Neural progenitor cell (in vitro differentiated cells): ENCODE measurements around the gene GAL3ST3. TPM values are rescaled to one million over a fixed set of nuclear protein-coding genes. Genes with fewer than 3 reads are reported as not detected.
"Not testable (repeated sequence)": the region's sequence is repeated elsewhere in the genome, so short reads cannot be mapped to it uniquely, and the experiment has no call there.

ENCODE experiments used
- DNase-seq: peaks from one replicate; pipeline ENCODE4 v3.0.0-alpha.2; 2016; ENCODE audit warnings: low spot score
- H2AFZ ChIP-seq: fragments of 200-600 bp; sonication (generic); replicated peaks from 2 replicates; pipeline ENCODE4 v1.6.1; 2016; ENCODE audit warnings: antibody characterized with exemption
- H3F3A ChIP-seq: fragments of 200-600 bp; sonication (generic); 2 replicates; pipeline ENCODE4 v1.6.1; 2016; ENCODE audit warnings: antibody characterized with exemption, low read depth
- H3K27ac ChIP-seq: fragments of 200-600 bp; sonication (generic); 2 replicates; pipeline ENCODE4 v1.5.1; 2016; ENCODE audit warnings: mild to moderate bottlenecking
- H3K27me3 ChIP-seq: fragments of 200-600 bp; sonication (generic); 2 replicates; pipeline ENCODE4 v1.6.1; 2016; ENCODE audit warnings: mild to moderate bottlenecking, moderate library complexity
- H3K36me3 ChIP-seq: fragments of 200-600 bp; sonication (generic); 2 replicates; pipeline ENCODE4 v1.5.1; 2016
- H3K4me1 ChIP-seq: fragments of 200-600 bp; sonication (generic); 2 replicates; pipeline ENCODE4 v1.6.1; 2016; ENCODE audit warnings: mixed run types
- H3K4me2 ChIP-seq: fragments of 200-600 bp; sonication (generic); 2 replicates; pipeline ENCODE4 v1.6.1; 2016
- H3K4me3 ChIP-seq: fragments of 200-600 bp; sonication (generic); 2 replicates; pipeline ENCODE4 v1.5.1; 2016
- H3K79me2 ChIP-seq: fragments of 200-600 bp; sonication (generic); 2 replicates; pipeline ENCODE4 v1.6.1; 2016; ENCODE audit warnings: low read depth
- H3K9ac ChIP-seq: fragments of 200-600 bp; sonication (generic); 2 replicates; pipeline ENCODE4 v1.6.1; 2016
- H3K9me3 ChIP-seq: fragments of 200-600 bp; sonication (generic); 2 replicates; pipeline ENCODE4 v1.5.1; 2016; ENCODE audit warnings: low read depth
- H4K20me1 ChIP-seq: fragments of 200-600 bp; sonication (generic); 2 replicates; pipeline ENCODE4 v1.6.1; 2016; ENCODE audit warnings: low read depth
- H3K27ac Mint-ChIP-seq: 3 replicates; pipeline ENCODE4 v1.8.0; 2021; ENCODE audit warnings: mixed read lengths
- H3K27me3 Mint-ChIP-seq: 2 replicates; pipeline ENCODE4 v1.8.0; 2022; ENCODE audit warnings: low read depth, mild to moderate bottlenecking, inconsistent platforms, moderate library complexity, mixed read lengths; ENCODE audit not compliant: insufficient read depth
- H3K36me3 Mint-ChIP-seq: 3 replicates; pipeline ENCODE4 v1.8.0; 2021; ENCODE audit warnings: mixed read lengths
- H3K4me1 Mint-ChIP-seq: 3 replicates; pipeline ENCODE4 v1.8.0; 2021; ENCODE audit warnings: mixed read lengths
- H3K4me3 Mint-ChIP-seq: 3 replicates; pipeline ENCODE4 v1.8.0; 2021; ENCODE audit warnings: mild to moderate bottlenecking, moderate library complexity, mixed read lengths
- H3K9me3 Mint-ChIP-seq: 3 replicates; pipeline ENCODE4 v1.8.0; 2020; ENCODE audit warnings: mixed read lengths
- EZH2 ChIP-seq: fragments of 200-600 bp; sonication (generic); IDR thresholded peaks from 2 replicates; pipeline ENCODE4 v1.6.1; 2017; ENCODE audit warnings: antibody characterized with exemption, mild to moderate bottlenecking, moderate library complexity
- EZH2phosphoT487 ChIP-seq: fragments of 200-600 bp; sonication (generic); IDR thresholded peaks from 2 replicates; pipeline ENCODE4 v1.6.1; 2017; ENCODE audit warnings: antibody characterized with exemption
- total RNA-seq: library from RNA; depleted of rRNA; stranded (reverse); fragments of >200 nt; gene quantifications from 2 replicates; pipeline ENCODE4 v1.2.3, GENCODE V29; 2015; ENCODE audit warnings: low replicate concordance
- TF ChIP-seq, protein P1 (sequence below): fragments of 200-600 bp; sonication (generic); IDR thresholded peaks from 2 replicates; pipeline ENCODE4 v1.5.1; 2017; ENCODE audit warnings: antibody characterized with exemption, mild to moderate bottlenecking

GAL3ST3 gene, protein sequence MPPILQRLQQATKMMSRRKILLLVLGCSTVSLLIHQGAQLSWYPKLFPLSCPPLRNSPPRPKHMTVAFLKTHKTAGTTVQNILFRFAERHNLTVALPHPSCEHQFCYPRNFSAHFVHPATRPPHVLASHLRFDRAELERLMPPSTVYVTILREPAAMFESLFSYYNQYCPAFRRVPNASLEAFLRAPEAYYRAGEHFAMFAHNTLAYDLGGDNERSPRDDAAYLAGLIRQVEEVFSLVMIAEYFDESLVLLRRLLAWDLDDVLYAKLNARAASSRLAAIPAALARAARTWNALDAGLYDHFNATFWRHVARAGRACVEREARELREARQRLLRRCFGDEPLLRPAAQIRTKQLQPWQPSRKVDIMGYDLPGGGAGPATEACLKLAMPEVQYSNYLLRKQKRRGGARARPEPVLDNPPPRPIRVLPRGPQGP
- total RNA-seq, result 8.5 and 35.9 TPM in 2 replicates

DNA sequence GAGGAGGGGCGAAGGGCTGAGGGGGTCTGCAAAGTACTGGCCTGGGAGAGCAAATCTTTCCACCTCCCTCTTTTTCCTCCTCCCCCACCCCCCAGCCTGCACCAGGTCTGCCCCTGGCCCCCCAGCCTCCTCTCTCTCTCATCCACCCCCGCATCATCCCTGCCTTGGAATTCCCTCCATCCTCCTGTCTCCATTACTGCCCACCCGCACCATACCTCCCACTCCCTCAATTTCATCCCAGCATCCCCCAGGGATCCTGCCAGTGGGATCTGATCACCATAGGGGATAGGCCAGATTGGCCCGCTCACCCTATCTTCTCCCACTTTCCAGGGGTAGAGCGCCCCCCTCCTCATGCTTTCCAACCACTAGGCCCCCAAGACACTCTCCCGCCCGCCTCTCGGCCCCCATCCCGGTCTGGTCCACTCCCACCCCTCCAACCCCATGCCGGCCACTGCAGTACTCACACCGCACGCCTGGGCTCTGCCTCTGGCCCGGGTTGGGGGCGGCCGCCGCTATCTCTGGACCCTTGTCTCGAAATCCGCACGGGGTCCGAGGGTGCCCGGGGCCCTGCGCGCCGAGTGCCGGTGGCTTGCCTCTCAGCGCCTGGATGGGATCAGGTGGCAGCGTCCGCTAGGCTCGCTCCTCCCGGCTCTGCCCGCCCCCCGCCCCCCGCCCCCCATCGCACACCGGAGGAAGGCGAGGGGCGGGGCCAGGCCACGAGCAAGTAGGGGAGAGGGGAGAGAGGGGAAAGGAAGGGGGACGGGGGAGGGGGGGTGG lies at the start of gene GAL3ST3:
GAL3ST3 (minus strand) TSS at position 615 of the 777 bp plus-strand sequence. CDS start 3,746 bp downstream, outside the sequence.
- peaks cover 49% of the 10 kb centered on the region for H3K4me1 Mint-ChIP-seq
- TF ChIP-seq, protein P1, sequence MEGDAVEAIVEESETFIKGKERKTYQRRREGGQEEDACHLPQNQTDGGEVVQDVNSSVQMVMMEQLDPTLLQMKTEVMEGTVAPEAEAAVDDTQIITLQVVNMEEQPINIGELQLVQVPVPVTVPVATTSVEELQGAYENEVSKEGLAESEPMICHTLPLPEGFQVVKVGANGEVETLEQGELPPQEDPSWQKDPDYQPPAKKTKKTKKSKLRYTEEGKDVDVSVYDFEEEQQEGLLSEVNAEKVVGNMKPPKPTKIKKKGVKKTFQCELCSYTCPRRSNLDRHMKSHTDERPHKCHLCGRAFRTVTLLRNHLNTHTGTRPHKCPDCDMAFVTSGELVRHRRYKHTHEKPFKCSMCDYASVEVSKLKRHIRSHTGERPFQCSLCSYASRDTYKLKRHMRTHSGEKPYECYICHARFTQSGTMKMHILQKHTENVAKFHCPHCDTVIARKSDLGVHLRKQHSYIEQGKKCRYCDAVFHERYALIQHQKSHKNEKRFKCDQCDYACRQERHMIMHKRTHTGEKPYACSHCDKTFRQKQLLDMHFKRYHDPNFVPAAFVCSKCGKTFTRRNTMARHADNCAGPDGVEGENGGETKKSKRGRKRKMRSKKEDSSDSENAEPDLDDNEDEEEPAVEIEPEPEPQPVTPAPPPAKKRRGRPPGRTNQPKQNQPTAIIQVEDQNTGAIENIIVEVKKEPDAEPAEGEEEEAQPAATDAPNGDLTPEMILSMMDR, result no peak
- TF ChIP-seq EZH2, result no peak
- TF ChIP-seq EZH2phosphoT487, result no peak

DNA sequence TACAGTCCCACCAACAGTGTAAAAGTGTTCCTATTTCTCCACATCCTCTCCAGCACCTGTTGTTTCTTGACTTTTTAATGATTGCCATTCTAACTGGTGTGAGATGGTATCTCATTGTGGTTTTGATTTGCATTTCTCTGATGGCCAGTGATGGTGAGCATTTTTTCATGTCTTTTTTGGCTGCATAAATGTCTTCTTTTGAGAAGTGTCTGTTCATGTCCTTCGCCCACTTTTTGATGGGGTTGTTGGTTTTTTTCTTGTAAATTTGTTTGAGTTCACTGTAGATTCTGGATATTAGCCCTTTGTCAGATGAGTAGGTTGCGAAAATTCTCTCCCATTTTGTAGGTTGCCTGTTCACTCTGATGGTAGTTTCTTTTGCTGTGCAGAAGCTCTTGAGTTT lies 43.2 kb upstream of the GAL3ST3 start:
- not testable (repeated sequence) for H3K9me3 ChIP-seq, H3K27ac ChIP-seq, H3K36me3 ChIP-seq, H3K4me3 Mint-ChIP-seq, H3K4me1 ChIP-seq, H3K27me3 Mint-ChIP-seq, H3K27me3 ChIP-seq, H3K4me3 ChIP-seq, H3K79me2 ChIP-seq, H3K36me3 Mint-ChIP-seq, H3K27ac Mint-ChIP-seq, H3K9me3 Mint-ChIP-seq, H3K9ac ChIP-seq, H3F3A ChIP-seq, H2AFZ ChIP-seq, DNase-seq, H3K4me1 Mint-ChIP-seq, H4K20me1 ChIP-seq, H3K4me2 ChIP-seq

More for the DNA sequence above, at the start of gene GAL3ST3:
- H3K27me3 Mint-ChIP-seq, result no peaks in the 10 kb centered on the region
- no peaks in the 10 kb centered on the region for H3K9me3 ChIP-seq
- peaks cover 31% of the 10 kb centered on the region for H3K4me1 ChIP-seq
- peaks cover 2% of the 10 kb centered on the region for H3K9me3 Mint-ChIP-seq
- peak within 1 kb of the TSS; percentile 81 for H2AFZ ChIP-seq
- no peak within 1 kb of the TSS for H3K27ac ChIP-seq
- H3K36me3 ChIP-seq, result peaks cover 4% of the 10 kb centered on the region
- H4K20me1 ChIP-seq, result peaks cover 16% of the 10 kb centered on the region
- peaks cover 39% of the 10 kb centered on the region for H3K79me2 ChIP-seq
- peak within 1 kb of the TSS; percentile 12 for H3K9ac ChIP-seq
- no peaks in the 10 kb centered on the region for H3K27me3 ChIP-seq
- H3K4me3 Mint-ChIP-seq, result peak within 1 kb of the TSS; percentile 90
- H3F3A ChIP-seq, result peaks cover 43% of the 10 kb centered on the region
- peak within 1 kb of the TSS; percentile 86 for H3K4me3 ChIP-seq
- peak within 1 kb of the TSS; percentile 50 for H3K27ac Mint-ChIP-seq
- peak; percentile 88 for DNase-seq
- H3K36me3 Mint-ChIP-seq, result peaks cover 7% of the 10 kb centered on the region
- peak within 1 kb of the TSS; percentile 94 for H3K4me2 ChIP-seq

DNA sequence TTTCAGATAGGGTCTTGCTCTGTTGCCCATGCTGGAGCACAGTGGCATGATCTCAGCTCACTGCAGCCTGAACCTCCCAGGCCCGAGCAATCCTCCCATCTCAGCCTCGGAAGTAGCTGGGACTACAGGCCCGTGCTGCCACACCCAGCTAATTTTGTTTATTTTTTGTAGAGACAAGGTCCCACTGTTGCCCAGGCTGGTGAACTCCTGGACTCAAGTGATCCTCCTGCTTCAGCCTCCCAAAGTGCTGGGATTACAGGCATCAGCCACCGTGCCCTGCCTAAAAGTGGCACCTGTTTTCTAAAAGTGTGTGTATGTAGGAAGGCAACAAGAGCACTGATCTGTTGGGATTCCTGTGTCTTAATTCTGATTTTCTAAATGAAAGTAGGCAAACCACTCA lies 41.3 kb upstream of the GAL3ST3 start:
- H3K27me3 Mint-ChIP-seq, result no peaks in the 10 kb centered on the region
- Histone ChIP-seq H3F3A (no peaks in the 10 kb centered on the region), H3K27me3 (no peaks in the 10 kb centered on the region), H3K9me3 (no peaks in the 10 kb centered on the region), H3K27ac (no peak overlapping the region), H3K9ac (no peak overlapping the region), H3K4me2 (no peak overlapping the region), H3K4me1 (no peaks in the 10 kb centered on the region), H2AFZ (no peak overlapping the region), H4K20me1 (peaks cover 6% of the 10 kb centered on the region), H3K36me3 (no peaks in the 10 kb centered on the region), H3K4me3 (no peak overlapping the region), H3K79me2 (no peaks in the 10 kb centered on the region)
- no peak overlapping the region for H3K4me3 Mint-ChIP-seq
- peaks cover 2% of the 10 kb centered on the region for H3K9me3 Mint-ChIP-seq
- H3K36me3 Mint-ChIP-seq, result peaks cover 2% of the 10 kb centered on the region
- peaks cover 7% of the 10 kb centered on the region for H3K4me1 Mint-ChIP-seq
- DNase-seq, result no peak
- no peak overlapping the region for H3K27ac Mint-ChIP-seq
- no peak for TF ChIP-seq EZH2phosphoT487
- no peak for TF ChIP-seq EZH2
- TF ChIP-seq, protein P1, result no peak
